NOMO-1 (cell line): ENCODE results near the gene XPO1.
"Not testable (repeated sequence)": the region's sequence is repeated elsewhere in the genome, so short reads cannot be mapped to it uniquely, and the experiment has no call there.

ENCODE experiments used
- DNase-seq, 2 experiments: peaks; one replicate each; lab custom pipeline; 2025; ENCODE audit not compliant: unreplicated experiment in 2 of 2; lab: John Stamatoyannopoulos, UW

Gene XPO1

DNA sequence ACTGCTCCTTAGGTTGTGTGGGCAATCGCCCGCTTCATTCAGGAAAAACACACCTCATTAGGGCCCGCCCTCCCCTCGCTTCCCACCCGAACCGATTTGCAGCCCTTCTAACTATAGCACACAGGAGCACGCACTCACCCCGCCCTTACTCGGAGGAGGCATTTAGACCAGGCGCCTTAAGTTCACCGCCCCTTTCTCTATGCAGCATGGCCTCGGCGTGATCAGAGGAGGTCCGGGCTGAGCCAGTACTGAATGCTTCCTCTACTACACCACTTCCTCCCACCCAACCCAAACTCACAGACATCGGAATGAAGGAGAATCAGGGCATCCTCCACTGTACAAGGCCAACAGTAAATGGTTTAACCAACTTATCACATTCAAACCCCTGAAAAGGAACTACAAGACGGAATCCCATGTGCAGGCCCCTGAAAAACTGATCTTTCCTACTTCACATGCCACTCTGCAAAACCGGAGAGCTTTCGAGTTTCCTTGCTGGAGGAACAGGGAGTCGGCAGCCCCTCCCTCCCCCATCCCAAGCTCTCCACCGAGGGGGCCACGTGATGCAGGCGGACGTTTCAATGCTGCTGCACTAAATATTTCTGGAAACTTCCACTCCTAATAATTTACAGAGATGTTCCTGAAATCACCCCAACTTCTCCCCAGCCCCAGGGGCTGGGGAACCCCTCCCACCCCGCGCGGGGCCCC, 1.4 kb downstream of the XPO1 start:
- DNase-seq = peak; percentile 93 to 96

DNA sequence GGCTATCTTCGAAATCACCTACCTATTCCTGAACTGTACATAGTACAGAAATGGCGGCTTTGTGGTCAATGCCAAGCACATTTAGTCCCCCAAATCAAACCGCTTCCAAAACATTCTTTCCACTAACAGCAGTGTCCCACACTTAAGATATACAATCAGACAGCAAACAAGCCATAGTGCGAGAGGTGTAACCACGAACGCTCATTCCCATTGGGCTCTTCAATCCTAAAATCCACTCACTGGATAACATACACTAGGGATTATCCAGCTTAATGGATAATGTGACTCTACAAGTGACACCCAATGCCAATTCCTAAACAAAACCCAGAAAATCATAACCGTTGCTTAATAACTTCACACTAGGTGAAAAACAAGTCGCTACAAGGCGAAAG, 2.0 kb downstream of the XPO1 start:
- DNase-seq = no peak

DNA sequence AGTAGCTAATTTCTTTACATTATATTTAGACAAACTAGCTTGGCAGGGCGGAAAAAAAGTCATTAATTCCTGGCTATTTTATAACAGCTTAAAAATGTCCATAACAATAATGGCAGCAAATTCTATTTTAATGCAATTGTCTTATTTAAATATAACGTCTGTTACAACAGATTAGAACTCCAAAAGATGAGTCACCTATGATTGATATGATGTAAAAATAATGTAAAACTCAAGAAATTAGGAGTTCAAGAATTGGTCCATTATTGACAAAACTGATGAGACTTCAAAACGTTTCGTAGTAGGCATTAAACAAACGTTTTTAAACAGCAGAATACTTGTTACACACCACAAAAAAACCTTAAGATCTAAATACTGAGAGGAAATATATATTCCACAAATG, 2.7 kb downstream of the XPO1 start:
- DNase-seq = no peak

DNA sequence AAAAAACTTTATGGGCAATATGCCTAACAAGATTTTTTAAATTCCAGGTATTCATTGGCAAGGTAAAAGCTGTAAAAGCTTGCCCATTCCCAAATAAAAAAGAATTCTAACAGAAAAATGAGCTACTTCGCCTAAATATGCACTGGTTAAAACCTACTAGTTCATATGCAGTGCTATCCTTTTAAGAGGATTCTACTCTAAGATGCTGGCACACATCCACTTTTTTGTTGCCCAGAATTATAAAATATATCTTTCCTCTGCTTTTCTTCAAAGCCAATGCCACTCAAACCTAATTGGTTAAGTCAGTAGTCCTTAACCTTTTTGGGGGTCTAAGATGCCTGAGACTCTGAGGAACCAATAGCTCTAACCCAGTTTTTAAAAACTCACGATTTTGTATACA, 3.2 kb downstream of the XPO1 start:
- no peak for DNase-seq

DNA sequence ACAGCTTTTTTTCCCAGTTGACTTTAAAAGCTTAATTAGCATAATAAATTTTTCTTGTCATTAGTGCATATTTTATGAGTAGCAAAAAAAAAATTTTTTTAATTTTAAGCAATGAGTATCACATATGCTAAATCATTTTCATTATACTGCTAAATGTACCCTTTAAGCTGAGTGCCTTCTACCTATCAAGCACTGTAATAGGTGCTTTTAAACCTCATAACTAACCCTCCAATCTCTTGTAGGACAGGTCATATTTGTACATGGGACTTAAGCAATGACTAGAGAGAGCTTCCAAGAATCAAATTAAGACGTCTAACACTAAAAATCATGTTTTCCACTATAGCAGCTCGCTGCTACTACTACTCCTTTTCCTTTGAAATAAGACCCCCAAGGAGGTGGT, 7.4 kb downstream of the XPO1 start:
- no peak for DNase-seq

DNA sequence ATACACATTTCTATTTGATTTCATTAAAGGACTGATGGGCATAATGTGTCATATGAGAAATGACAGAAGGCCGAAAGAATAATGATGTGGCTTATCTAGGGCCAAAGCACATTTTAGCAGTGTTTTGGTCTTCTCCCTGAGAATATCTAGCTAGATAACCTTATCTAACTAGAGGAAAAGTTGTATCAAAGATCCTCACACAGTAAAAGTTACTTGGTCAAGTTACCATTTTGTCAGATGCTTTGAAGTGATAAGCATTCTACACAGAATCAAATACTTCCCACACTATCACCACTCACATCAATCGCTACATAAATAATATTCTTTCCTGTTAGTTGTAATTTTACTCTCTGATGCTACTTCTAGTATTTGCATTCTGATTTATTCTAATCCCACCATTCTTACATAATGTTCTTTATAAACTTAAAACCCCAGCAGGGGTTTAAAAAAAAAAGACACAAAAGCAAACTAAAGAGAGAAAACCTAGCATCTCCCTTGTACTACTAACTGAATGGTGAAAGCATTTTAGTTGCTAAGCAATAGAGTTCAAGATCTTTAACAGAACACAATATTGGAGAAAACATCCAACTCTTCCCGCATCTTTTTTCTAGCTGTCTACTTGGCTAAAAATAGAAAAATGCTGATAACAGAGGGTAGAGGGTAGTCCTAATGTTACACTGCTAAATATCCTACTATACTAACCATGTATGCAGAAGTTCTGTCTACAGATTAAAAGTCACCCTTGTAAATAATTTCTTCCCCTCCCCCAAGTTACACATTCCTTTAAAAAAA, 8.0 kb downstream of the XPO1 start:
- DNase-seq = no peak

DNA sequence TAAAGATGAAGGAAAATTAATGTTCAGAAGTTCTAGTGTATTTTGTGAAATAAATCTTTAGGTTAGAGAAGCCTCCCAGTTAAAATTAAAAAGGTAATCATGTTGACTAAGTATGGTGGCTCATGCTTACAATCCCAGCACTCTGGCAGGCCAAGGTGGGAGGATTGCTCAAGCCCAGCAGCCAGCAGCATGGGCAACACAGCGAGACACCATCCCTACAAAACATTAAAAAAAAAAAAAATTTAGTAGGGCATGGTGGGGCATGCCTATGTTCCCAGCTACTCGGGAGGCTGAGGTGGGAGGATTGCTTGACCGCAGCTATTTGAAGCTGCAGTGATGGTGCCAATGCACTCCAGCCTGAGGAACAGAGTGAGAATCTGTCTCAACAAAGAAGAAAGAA, 17.9 kb downstream of the XPO1 start:
- no peak for DNase-seq

DNA sequence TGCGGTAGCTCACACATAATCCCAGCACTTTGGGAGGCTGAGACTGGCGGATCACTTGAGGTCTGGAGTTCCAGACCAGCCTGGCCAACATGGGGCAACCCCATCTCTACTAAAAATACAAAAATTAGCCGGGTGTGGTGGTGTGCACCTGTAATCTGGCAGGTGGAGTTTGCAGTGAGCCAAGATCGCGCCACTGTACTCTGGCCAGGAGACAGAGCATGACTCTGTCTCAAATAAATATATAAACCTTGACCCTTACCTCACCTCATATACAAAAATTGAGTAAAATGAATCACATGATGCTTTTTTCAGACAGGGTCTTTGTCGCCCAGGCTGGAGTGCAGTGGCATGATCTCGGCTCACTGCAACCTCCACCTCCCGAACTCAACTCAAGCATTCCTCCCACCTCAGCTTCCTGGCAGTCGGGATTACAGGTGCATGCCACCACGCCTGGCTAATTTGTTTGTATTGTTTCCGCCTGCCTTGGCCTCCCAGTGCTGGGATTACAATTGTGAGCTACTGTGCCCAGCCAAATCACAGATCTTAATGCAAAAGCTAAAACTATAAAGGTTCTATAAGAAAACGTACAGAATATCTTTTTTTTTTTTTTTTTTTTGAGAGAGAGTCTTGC, 25.3 kb downstream of the XPO1 start:
- no peak for DNase-seq

DNA sequence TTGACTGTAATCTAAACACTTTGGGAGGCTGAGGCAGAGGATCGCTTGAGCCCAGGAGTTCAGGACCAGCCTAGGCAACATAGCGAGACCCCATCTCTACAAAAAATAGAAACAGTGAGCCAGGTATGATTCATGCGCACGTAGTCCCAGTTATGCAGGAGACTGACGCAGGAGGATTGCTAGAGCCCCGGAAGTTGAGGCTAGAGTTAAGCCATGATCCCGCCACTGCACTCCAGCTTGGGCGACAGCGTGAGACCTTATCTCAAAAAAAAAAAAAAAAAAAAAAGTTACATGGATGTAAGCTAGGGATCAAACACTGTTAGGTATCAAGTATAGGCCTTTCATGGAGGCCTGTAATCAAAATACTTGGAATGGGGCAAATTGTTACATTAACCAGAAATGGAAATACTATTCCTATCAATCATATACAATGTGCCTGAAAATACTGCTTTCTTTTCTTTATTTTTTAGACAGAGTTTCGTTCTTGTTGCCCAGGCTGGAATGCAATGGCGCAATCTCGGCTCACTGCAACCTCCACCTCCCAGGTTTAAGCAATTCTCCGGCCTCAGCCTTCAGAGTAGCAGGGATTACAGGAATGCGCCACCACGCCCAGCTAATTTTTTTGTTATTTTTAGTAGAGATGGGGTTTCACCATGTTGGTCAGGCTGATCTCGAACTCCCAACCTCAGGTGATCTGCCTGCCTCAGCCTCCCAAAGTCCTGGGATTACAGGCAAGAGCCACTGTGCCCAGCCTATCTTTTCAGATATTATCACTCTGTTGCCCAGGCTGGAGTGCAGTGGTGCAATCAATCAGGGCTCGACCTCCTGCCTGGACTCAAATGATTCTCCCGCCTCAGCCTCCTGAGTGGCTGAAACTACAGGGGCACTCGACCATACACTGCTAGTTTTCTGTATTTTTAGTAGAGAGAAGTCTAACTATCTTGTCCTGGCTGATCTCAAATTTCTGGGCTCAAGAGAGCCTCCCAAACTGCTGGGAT, 27.2 kb downstream of the XPO1 start:
- DNase-seq = no peak

DNA sequence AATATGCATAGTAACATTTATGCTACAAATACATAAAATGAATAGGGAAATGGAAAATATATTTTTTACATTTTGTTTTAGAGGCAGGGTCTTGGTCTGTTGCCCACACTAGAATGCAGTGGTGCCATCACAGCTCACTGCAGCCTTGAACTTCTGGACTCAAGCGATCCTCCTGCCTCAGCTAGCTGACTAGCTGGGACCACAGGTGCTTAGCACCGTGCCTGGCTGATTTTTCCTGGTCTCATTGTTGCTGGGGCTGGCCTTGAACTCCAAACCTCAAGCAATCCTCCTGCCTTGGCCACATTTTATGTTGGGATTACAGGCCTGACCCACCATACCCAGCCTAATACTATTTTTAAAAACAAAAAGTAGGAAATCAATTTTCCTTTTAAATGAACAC, 33.2 kb downstream of the XPO1 start:
- no peak for DNase-seq

DNA sequence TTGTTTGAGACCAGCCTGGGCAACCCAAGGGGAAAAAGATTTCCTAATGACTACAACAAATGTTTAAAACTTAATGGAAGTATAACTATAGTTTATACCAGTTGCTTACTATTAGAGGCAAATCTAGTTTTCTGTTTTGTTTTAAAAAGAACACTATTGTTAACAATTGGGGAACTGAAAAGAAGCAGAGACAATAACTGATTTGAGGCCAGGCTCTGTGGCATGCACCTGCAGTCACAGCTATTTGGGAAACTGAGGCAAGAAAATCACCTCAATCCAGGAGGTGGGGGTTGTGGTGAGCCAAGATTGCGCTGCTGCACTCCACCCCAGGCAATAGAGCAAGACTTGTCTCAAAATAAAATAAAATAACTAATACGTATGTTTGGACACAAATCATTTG, 39.1 kb downstream of the XPO1 start:
- no peak for DNase-seq

DNA sequence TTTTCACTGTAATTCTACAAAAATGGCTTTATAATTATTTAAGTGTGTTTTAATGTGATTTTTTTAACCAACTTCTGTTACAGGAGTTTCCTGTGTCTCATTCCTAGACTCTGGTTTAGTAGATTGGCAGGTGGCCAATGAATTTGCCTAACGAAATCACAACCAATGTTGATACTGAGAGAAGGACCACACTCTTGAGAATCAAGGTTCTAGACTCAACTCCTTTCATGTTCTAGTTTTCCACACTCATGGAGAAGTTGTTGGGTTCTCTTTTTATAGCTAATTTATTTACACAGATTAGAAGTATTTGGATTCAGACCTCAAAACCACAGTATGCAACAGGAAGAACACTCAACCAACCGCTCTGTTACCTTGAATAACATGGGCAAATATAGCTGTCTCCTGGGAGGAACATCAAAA, 44.6 kb downstream of the XPO1 start:
- no peak for DNase-seq

DNA sequence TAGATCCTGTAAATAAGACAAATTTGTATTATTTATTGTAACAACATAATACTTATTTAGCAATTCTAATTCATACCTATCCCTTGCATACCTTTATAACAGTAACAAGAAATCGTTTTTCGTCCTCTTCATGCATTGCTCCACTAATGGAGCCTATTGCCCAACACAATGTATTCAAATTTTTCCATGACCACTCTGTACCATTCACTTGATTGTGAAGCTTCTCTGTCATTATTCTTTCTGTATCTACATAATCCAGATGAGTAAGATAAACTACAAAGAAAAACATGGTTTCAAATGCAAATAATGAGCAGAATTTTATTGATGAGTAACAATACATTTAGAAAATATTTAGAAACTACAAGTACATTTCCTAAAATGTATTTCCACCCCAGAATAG, 45.7 kb downstream of the XPO1 start:
- DNase-seq = no peak

DNA sequence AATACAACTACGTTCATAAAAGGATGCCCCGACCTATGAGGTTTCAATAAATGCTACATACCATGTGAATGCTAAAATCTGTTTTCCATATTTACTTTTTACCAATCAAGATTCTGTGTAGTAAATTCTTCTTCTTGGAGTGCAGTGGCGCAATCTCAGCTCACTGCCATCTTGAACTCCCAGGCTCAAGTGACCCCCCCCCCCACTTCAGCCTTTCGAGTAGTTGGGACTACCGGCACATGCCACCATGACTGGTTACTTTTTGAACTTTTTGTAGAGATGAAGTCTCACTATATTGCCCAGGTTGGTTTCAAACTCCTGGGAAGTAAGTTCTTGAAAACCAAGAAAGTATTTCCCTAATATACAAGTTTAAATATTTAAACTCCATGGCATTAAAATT, 52.9 kb downstream of the XPO1 start:
- DNase-seq = no peak

DNA sequence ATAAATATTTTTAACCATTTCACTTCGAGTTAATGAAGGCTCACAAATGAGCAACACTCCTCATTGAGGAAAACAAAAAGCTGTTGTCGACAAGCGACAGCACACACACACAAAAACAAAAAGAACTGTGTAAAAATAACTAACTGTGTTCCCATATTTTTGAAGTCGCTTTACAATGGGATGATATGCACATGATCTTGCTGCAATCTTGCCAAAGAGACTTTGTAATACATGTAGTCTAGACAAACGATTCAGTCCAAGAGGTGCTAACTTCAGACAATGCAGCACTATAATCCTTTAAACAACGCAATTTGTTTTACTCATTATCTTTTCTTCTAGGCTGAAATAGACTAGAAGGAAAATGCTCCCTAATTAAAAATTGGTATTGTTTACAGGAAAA, 60.1 kb downstream of the XPO1 start:
- no peak for DNase-seq

DNA sequence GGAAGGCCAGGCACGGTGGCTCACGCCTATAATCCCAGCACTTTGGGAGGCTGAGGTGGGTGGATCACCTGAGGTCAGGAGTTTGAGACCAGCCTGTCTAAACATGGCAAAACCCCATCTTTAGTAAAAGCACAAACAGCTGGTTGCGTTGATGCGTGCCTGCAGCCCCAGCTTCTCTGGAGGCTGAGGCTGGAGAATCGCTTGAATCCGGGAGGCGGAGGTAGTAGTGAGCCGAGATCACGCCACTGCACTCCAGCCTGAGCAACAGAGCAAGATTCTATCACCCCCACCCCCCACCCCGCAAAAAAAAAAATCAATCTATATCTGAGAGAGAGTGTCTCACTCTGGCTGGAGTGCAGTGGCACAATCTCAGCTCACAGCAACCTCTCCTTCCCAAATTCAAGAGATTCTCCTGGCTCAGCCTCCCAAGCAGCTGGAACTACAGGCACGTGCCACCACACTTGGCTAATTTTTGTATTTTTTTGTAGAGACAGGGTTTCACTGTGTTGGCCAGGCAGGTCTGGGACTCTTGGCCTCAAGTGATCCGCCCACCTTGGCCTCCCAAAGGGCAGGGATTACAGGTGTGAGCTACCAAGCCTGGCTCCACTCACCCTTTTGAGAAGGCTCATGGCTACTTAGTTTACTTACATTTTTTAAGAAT, 61.1 kb downstream of the XPO1 start:
- DNase-seq = not testable (repeated sequence)

DNA sequence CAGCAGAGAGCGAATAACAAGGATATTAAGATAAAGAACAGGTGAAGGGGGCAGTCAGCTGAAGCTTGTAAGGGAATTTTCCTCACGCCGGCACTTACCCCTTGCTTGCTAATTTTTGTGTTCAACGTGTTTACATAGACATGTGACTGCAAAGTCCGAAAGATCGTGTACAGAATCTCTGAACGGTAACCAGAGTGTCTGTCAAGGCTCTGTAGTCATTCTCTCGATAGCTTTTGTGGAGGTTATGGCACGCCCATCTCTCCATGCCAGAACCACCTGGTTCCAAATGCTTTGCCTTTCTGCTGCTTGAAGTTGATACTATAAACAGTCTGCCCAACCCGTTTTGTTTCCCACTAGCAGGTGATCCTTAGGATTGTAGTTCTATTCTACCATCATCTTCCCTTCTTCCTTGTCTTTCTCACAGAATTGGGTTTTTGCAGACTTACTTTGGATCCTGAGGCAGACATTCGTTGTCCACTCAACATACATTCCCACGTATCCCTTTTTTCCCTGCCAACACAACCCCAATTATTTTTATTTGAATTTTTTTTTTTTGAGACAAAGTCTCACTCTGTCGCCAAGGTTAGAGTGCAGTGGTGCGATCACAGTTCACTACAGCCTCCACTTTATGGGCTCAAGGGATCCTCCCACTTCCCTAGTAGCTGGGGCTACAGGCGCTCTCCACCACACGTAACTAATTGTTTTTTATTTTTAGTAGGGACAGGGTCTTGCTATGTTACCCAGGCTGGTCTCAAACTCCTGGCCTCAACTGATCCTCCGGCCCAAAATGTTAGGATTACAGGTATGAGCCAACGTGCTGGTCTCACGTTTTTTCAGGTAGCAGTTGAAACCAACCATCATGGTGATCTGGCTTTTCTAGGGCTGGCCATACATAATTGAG, 66.0 kb downstream of the XPO1 start:
- peak in 1 of 2 experiments; percentile 46 for DNase-seq

DNA sequence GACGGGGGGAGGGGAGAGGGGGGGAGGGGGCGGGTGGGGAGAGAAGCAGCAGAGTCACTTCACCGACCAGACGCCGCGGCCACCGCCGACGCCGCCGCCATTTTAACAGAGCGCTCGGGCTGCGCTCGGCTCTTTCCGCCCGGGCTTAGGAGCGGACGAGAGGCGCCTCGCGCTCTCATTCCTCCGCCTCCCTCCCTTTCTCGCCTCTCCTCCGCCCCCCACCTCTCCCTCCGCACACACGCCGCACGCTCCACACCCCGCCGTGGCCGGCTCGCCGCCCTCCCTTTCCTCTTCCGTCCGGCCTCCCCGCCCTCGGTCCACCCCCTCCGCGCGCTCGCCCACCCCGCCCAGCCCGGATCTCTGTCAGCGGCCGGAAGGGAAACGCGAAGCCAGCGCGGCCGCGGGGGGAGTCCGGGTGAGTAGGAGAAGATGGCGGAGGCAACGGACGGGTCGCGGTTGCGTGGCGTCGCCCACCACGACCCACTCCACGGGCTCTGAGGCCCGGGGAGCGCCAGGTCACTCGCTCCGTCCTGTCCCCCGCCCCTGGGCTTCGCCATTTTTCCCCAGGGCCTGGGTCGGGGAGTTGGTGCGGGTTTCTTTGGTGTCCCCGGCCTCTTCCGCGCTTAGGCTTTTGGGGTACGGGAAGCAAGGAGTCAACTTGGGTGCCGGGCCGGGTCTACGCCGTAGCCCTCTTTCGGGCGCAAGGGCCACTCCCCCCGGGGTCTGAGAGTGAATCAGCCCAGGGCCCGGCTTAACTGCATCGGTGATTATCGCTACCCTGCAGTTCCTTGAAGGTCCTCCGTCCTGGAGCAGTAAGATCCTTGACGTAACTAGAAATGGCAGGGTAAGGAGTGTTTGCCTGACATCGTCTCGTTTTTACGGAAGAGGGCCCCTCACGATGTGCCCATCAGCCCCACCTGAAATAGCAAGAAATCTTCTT, 66.9 kb downstream of the XPO1 start, which contains the start of gene USP34:
USP34 (minus strand) TSS at position 123 of the 940 bp plus-strand sequence. CDS start 395 bp downstream, outside the sequence.
- DNase-seq = peak; percentile 85 to 97
